HG03558 (cell line): ENCODE data around the gene UBAP1.
"Not testable (repeated sequence)": the region's sequence is repeated elsewhere in the genome, so short reads cannot be mapped to it uniquely, and the experiment has no call there.

Experiments used
- ATAC-seq: cut with Tn5 transposase; IDR thresholded peaks from one replicate; pipeline ENCODE4 v1.9.1; 2021; ENCODE audit warnings: moderate number of reproducible peaks; ENCODE audit not compliant: unreplicated experiment; ENCODE audit errors: extremely low read depth

UBAP1 gene

DNA sequence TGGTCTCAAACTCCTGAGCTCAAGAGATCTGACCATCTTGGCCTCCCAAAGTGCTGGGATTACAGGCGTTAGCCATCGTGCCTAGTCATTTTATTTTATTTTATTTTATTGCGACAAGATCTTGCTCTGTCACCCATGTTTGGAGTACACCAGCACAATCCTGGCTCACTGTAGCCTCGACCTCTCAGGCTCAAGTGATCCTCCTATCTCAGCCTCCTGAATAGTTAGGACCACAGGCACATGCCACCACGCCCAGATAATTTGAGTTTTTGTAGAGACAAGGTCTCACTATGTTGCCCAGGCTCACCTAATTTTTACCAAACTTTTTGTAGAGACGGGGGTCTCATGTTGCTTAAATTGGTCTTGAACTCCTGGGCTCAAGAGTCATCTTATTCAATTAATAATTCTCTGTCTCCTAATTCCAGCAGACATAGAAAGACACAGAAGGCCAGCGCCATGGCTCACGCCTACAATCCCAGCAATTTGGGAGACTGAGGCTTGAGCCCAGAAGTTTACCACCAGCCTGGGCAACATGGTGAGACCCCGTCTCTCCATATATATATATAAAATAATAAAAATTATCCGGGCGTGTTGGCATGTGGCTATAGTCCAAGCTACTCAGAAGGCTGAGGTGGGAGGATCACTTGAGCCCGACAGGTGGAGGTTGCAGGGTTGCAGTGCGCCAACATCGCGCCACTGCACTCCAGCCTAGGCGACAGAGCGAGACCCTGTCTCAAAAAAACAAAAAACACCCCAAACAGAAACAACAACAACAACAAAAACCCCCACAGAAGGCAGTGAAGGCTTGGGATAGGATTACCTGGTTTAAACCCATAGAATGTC lies 1.0 kb upstream of the UBAP1 start:
- ATAC-seq, result no peak

DNA sequence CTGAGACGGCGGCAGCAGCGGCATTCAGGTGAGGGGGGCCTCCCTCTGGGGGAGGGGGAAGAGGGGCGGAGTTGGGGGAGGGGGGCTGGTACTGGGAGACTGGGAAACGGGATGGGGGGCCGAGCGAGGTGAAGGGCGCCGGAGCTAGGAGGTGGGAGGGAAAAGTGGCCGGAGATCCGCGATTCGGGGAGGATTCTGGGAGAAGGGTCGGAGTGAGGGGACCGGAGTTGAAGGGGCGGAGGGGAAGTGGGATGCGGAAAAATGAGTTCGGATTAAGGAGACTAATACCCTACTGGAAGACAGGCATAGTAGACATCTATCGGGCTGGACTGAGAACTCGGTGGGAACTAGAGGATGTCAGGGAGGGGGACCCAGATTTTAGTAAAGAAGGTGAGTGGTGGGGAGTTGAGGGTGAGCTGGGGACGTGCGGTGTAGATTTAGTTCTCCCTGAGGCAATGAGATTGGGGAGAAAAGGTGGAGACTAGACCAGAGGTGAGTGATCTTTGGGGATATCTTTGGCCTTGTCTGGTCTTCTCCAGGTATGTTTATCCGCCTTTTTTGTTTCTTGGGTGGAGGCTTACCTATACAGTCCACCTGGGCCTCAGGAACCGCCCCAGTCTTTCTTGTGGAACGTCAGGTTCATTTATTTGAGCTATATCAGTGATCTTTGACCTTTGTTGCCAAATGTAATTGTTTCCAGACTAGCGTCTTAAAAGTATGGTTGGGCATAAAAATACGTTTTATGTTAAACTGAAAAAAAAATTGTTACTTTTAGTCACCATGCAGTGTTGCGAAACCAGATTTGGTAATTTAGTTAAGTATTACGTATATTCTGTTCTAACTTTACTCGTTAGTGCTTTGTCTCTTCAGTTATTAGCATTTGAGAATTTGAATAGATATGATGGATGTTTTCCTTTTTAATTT lies 632 bp downstream of the UBAP1 start:
- no peak for ATAC-seq

- peak; percentile 52 for ATAC-seq
These were observed 7.1 kb downstream of the UBAP1 start for GRCh38 chr9:34185778-34186551.

- no peak for ATAC-seq
These were observed 9.0 kb downstream of the UBAP1 start for GRCh38 chr9:34187891-34188240.

DNA sequence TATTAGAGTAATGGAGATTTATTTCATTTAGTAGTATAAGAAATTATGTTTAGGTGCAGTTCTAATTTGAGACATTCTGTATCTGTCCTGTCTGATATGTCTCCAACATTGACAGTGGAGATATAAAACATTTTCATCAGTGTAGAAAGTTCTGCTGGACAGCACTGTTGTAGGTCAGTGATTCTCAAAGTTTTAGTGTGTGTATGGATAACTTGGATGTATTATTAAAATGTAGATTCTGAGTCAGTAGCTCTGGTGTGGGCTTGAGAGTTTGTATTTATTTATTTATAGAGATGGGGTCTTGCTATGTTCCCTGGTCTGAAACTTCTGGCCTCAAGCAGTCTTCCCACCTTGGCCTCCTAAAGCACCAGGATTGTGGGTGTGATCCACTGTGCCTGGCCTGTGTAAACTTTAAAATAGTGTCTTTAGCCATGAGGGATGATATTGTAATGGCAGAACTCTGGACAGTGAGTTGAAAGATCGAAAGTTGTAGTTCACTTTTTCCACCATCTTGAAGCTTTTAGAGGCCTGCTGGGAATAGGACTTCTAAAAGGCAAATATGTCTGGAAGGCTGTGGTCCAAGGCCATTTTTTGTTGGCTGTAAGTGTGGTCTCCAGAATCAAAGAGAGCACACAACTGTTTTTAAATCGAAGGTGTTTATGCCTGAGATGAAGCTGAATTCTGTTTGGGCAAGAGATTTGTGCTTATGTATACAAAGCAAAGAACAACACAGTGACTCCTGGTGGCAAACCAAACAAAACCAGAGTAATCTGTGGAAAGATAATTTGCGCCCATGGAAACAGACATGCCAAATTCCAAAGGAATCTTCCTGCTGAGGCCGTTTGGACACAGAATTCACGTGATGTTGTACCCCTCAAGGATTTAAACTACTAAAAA lies 12.4 kb downstream of the UBAP1 start:
- no peak for ATAC-seq

GRCh38 chr9:34195143-34195542 lies 16.3 kb downstream of the UBAP1 start:
- ATAC-seq, result no peak

DNA sequence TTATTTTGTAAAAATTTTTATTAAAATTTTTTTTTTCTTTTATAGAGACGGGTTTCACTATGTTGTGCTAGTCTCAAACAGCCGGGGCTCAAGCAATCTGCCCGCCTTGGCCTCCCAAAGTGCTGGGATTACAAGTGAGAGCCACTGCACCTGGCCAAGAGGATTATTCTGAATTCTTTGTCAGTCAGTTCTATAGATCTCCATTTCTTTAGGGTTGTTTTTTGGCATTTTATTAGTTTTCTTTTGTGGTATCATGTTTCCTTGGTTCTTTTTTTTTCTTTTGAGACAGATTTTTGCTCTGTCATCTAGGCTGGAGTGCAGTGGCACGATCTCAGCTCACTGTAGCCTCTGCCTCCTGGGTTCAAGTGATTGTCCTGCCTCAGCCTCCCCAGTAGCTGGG lies 18.4 kb downstream of the UBAP1 start:
- ATAC-seq, result not testable (repeated sequence)

GRCh38 chr9:34197756-34198711 lies 19.2 kb downstream of the UBAP1 start:
- ATAC-seq, result no peak

DNA sequence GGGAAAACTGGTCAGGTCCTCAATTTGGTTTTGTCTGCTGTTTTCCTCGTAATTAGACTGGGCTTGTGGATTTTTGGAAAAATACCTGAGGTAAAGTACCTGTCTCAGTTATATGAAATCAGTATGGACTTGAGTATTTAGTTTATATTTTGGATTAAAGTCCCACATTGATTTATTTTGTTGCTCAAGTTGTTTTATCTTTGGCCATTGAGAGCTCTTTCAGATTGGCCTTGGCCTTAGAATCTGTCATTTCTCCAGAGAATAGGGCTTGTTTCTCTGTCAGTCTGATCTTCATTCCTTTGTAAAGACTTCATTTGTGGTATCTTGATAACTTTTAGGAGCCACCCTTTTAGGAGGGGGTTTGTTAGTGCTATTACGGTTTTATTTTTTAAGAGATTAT lies 21.2 kb downstream of the UBAP1 start:
- no peak for ATAC-seq

- ATAC-seq, result no peak
These were observed 24.6 kb downstream of the UBAP1 start for GRCh38 chr9:34203275-34203991.

GRCh38 chr9:34203992-34204635 lies 25.3 kb downstream of the UBAP1 start:
- ATAC-seq, result no peak

DNA sequence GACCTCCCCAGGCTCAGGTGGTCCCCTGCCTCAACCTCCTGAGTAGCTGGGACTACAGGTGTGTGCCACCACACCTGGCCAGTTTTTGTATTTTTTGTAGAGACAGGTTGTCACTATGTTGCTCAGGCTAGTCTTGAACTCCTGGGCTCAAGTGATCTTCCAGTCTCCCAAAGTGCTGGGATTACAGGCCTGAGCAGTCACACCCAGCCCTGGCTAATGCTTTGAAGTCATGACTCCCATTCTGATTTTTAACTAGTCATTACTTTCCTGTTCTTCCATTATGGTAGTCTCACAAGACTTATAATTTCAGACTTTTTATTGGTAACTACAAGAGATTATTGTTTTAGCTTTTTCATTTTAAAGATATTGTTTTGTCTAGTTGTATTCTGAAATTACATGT lies 26.3 kb downstream of the UBAP1 start:
- no peak for ATAC-seq

DNA sequence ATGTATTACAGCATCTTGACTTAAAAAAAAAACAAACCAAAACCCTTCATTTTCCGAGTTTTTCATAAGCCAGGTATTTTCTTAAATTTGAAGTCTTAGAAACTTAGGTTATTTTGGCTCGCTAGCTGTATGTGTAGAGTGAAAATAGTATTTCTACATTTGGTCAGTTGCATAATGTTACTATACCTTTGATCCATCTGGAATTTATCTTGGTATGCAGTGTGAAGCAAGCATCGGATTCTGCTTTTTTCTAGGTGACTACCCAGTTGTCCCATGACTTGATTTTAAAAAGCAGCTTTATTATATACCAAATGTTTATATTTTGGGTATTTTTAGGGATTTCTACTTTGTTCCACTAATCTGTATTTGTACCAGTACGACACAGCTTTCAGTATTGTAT lies 27.7 kb downstream of the UBAP1 start:
- ATAC-seq, result no peak

DNA sequence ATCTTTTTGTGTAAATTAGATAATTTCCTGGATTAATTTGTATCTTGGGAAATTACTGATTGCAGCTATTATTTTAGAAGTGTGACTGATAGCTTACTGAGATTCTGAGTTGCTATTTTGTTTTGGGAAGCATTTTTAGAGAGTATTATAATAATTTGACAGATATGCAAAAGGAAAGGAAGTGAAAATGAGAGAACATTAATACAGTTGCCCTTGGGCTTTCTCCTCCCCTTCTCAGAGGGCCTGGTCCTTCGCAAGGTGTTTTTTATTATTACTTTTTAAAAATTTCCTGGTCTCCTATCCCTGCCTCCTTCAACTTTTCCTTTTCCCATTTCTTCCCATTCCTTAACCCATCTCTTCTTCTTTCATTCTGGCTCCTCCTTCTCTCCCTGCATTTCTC lies 32.6 kb downstream of the UBAP1 start:
- no peak for ATAC-seq

GRCh38 chr9:34214354-34215000 lies 35.6 kb downstream of the UBAP1 start:
- not testable (repeated sequence) for ATAC-seq

GRCh38 chr9:34216325-34216724 lies 37.5 kb downstream of the UBAP1 start:
- no peak for ATAC-seq

DNA sequence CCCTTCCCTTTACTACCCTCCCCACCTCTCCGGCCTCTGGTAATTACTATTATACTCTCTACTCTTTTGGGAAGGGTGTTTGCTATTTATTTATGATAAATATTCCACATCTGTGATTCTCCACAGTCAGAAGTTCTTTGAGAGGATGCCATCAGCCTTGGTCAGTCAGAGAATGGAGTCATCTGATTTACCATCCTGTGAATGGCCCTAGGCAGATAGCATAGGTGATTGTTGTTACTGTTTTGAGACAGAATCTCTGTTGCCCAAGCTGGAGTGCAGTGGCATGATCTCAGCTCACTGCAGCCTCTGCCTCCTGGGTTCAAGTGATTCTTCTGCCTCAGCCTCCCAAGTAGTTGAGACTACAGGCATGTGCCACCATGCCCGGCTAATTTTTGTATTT lies 38.2 kb downstream of the UBAP1 start:
- ATAC-seq, result not testable (repeated sequence)
